Measurements from ENCODE around the gene ENTPD2. TPM values are rescaled to one million over a fixed set of nuclear protein-coding genes. Genes with fewer than 3 reads are reported as not detected.

The ENTPD2 gene
- total and polyA plus RNA-seq, 2 experiments from 2014 or later: 1.8 to 1.9 TPM

GRCh38 chr9:137075275-137075775 lies 21.5 kb upstream of the ENTPD2 start:
- H2AFZ ChIP-seq: no peak overlapping the region
- ATAC-seq (no peak), DNase-seq (ENCODE audit: low spot score) (peak; percentile 62)
- H3K27ac ChIP-seq (ENCODE audit: low read depth): no peak overlapping the region
- H4K20me1 ChIP-seq (replicated peaks; ENCODE audit: insufficient read depth): 0 out of 2 replicates have a peak, but pooled peaks cover 6% of the 10 kb centered on the region
- peaks cover 40% of the 10 kb centered on the region for H3K27me3 ChIP-seq (ENCODE audit: insufficient read depth)
- Mint-ChIP-seq H3K36me3 (ENCODE audit: low read depth) (no peaks in the 10 kb centered on the region; the same call in 2 of the 3 replicates), H3K4me1 (peaks cover 22% of the 10 kb centered on the region), H3K9me3 (no peaks in the 10 kb centered on the region; the same call in 2 of the 3 replicates), H3K4me3 (no peak overlapping the region), H3K27me3 (ENCODE audit: insufficient read depth, low read depth, poor library complexity) (peaks cover 50% of the 10 kb centered on the region), H3K27ac (peak overlapping the region; percentile 38; the same call in 1 of the 2 replicates)
- H3F3A ChIP-seq (replicated peaks; ENCODE audit: low read depth): peaks cover 33% of the 10 kb centered on the region
- no peaks in the 10 kb centered on the region for H3K36me3 ChIP-seq (ENCODE audit: insufficient read depth)
- peaks cover 29% of the 10 kb centered on the region for H3K4me1 ChIP-seq (ENCODE audit: insufficient read depth)
- no peaks in the 10 kb centered on the region for H3K79me2 ChIP-seq (replicated peaks; ENCODE audit: insufficient read depth)
- no peak overlapping the region for H3K4me3 ChIP-seq
- no peaks in the 10 kb centered on the region for H3K9me2 ChIP-seq (ENCODE audit: insufficient read depth)
- no peak for TF ChIP-seq ZNF331 (CRISPR knock-in tag; IDR thresholded peaks at IDR 0.05; ENCODE audit: low read depth)
- TF ChIP-seq CREB1 (CRISPR knock-in tag; IDR thresholded peaks at IDR 0.05; ENCODE audit: low read depth): no peak
- no peak for TF ChIP-seq STAT1 (IDR thresholded peaks at IDR 0.05; ENCODE audit: unreplicated experiment)
- no peak for TF ChIP-seq ZNF114 (CRISPR knock-in tag; IDR thresholded peaks at IDR 0.05)
- no peak for TF ChIP-seq ZNF462 (CRISPR knock-in tag; IDR thresholded peaks at IDR 0.05)
- TF ChIP-seq EZH2phosphoT487 (IDR thresholded peaks at IDR 0.05; ENCODE audit: unreplicated experiment): no peak
- no peak for TF ChIP-seq EZH2 (IDR thresholded peaks at IDR 0.05; ENCODE audit: low read depth, unreplicated experiment)
- no peak for TF ChIP-seq REST (IDR thresholded peaks at IDR 0.05; ENCODE audit: unreplicated experiment)
- no peak for TF ChIP-seq NANOG (IDR thresholded peaks at IDR 0.05; ENCODE audit: borderline replicate concordance)
- TF ChIP-seq, protein P1, sequence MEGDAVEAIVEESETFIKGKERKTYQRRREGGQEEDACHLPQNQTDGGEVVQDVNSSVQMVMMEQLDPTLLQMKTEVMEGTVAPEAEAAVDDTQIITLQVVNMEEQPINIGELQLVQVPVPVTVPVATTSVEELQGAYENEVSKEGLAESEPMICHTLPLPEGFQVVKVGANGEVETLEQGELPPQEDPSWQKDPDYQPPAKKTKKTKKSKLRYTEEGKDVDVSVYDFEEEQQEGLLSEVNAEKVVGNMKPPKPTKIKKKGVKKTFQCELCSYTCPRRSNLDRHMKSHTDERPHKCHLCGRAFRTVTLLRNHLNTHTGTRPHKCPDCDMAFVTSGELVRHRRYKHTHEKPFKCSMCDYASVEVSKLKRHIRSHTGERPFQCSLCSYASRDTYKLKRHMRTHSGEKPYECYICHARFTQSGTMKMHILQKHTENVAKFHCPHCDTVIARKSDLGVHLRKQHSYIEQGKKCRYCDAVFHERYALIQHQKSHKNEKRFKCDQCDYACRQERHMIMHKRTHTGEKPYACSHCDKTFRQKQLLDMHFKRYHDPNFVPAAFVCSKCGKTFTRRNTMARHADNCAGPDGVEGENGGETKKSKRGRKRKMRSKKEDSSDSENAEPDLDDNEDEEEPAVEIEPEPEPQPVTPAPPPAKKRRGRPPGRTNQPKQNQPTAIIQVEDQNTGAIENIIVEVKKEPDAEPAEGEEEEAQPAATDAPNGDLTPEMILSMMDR (conservative IDR thresholded peaks at IDR 0.05; ENCODE audit: low read depth in 2 of 2): no peak
- no peak for TF ChIP-seq POLR2AphosphoS5 (IDR thresholded peaks at IDR 0.05; ENCODE audit: low read depth)
- no peak for TF ChIP-seq JUNB (IDR thresholded peaks at IDR 0.05; ENCODE audit: unreplicated experiment)
- no peak for TF ChIP-seq ETS1 (IDR thresholded peaks at IDR 0.05)
- no peak overlapping the region for H3K4me2 ChIP-seq
